ENCODE data around the gene ACO2. TPM values are rescaled to one million over a fixed set of nuclear protein-coding genes. Genes with fewer than 3 reads are reported as not detected.
A peak's percentile ranks its signal among the peaks of the same experiment; 100 is the strongest.

Gene ACO2
- total and polyA plus RNA-seq, 2 of the 8 experiments (the other 6 are each of a cell fraction or from before 2014, with no cell fraction given): 52.8 to 75.4 TPM

DNA sequence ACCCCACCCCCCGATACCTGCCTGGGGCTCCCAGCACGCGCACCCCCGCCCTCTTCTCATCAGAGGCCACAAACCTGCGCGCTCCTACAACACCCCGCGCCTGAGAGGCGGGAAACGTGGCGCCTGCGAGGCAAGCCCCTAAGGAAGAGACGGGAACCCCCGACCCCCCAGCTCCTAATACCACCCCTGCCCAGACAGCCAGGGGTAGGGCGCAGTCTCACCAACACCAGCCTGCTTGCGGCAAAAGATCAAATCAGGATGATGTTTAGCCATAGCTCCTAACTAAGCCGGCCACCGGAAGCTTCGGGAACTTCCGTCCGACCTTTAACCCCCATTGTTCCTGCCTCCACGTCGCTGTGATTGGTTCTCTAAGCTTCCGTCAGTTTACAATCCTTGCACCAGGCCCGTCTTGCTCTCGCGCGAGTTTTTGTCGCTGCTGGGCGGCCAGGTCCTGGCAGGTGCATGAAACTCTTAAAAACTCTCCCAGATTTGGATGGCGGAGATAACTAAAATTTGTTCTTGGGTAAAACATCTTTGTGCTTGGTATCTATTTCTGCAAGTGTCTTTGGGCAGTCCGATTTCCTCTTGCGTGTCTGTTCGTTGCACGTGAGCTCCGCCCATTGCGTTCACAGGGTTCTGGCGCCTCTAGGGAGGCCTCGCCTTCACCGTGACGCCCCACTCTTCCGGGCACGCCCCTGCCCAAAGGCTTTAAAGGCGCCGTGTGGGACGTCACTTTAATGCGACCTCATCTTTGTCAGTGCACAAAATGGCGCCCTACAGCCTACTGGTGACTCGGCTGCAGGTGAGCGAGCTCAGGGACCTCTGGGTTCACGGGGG lies at the start of gene ACO2, which contains the start of gene PHF5A (continued):
- TF ChIP-seq HDAC2 (IDR thresholded peaks at IDR 0.05; ENCODE audit: borderline replicate concordance in 1 of 2, low read depth in 2 of 2, low read length in 2 of 2) (peak in 1 of 2 experiments; percentile 95; a peak in 2 of 4 replicates), TAF7 (optimal IDR thresholded peaks at IDR 0.05; ENCODE audit: borderline replicate concordance, low read depth, low read length) (peak; percentile 87), TAF1 (IDR thresholded peaks at IDR 0.05; ENCODE audit: low read depth, low read length) (peak; percentile 88), MAFK (IDR thresholded peaks at IDR 0.05; ENCODE audit: low read depth, low read length) (0 out of 2 replicates have a peak, but pooled peaks have one; percentile 11), BACH1 (IDR thresholded peaks at IDR 0.05; ENCODE audit: low read length) (peak; percentile 44), CTCF (IDR thresholded peaks at IDR 0.05; ENCODE audit: control extremely low read depth in 1 of 3, insufficient read depth in 1 of 3, low read depth in 1 of 3, low read length in 3 of 3) (no peak), CREB1 (IDR thresholded peaks at IDR 0.05) (peak; percentile 98), TCF12 (IDR thresholded peaks at IDR 0.05; ENCODE audit: low read depth, low read length) (no peak), SRF (IDR thresholded peaks at IDR 0.05; ENCODE audit: low read depth, low read length) (peak; percentile 69), HDAC6 (IDR thresholded peaks at IDR 0.05; ENCODE audit: low read depth, low read length) (no peak), SP1 (IDR thresholded peaks at IDR 0.05; ENCODE audit: low read depth, low read length) (peak; percentile 66; the same call in 1 of the 2 replicates), NRF1 (IDR thresholded peaks at IDR 0.05; ENCODE audit: low read depth, low read length) (no peak), SP4 (IDR thresholded peaks at IDR 0.05; ENCODE audit: low read length) (peak; percentile 85; the same call in 1 of the 2 replicates)
- TF ChIP-seq, protein P1, sequence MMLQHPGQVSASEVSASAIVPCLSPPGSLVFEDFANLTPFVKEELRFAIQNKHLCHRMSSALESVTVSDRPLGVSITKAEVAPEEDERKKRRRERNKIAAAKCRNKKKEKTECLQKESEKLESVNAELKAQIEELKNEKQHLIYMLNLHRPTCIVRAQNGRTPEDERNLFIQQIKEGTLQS (IDR thresholded peaks at IDR 0.05; ENCODE audit: insufficient read depth, low read depth, low read length): peak; percentile 74

All from H1 (cell line).